HG02840 (cell line): ENCODE results near the gene CIBAR2.

Experiments
- ATAC-seq: cut with Tn5 transposase; IDR thresholded peaks from one replicate; pipeline ENCODE4 v1.9.1; 2021; ENCODE audit warnings: mild to moderate bottlenecking, moderate library complexity, moderate number of reproducible peaks; ENCODE audit not compliant: unreplicated experiment, low FRiP score

The CIBAR2 gene

DNA sequence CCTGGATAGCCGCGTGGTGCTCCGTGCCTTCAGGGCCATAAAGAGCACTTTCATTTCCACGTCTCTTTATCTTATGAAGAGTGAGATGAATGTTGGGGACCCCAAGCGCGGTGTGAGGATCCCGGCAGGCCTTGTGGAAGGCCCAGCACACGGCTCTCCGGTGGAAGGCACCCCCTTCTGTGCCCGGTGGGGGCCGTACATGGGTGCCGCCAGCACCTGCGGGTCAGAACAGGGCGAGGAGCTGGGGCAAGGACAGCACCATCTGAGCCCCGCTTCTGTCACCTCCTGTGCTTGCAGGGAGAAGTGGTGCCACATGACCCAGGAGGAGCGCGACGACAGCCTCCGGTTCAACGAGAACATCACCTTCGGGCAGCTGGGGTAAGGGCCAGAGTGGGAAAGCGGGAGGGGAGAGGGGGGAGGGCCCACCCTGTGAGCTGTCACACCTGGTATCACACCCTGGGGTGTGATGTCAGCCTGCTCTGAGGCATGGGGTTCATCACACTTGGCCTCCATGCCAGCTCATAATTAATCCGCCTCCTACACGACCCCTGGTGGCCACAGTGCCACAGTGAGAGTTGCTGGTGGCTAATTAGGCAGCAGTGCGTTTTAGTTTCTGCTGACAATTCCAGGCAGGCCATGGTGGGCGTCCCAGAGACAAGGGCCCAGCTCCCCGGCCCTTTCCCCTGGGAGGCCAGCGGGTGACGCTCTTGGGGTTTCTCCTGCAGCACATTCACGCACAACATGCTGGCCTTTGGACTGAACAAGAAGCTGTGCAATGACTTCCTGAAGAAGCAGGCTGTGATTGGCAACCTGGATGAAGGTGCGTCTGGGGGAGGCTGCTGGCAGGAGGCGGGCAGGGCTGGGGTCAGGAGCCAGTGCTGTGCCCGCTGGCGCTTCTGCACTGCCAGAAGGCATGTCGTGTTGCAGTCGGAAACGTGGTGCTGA is 25.7 kb downstream of the CIBAR2 start:
- no peak for ATAC-seq

DNA sequence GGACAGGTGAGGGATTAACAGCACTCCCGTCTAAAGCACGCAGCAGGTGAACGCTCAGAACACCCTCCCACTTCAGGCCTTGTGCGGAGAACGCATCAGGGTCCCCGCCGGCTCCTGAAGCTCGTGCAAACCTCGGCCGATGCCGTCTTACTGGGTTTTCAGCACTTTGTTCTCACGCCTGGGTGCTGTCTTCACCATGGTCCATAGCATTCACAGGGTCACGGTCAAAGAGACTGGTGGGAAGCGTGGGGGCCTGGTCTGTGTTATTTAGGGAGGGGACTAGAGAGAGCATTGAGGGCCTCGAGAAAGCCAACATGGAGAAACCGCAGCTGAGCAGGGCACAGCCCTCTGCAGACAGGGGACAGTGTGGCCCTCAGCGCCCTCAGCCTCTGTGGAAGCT is 26.6 kb downstream of the CIBAR2 start:
- no peak for ATAC-seq

DNA sequence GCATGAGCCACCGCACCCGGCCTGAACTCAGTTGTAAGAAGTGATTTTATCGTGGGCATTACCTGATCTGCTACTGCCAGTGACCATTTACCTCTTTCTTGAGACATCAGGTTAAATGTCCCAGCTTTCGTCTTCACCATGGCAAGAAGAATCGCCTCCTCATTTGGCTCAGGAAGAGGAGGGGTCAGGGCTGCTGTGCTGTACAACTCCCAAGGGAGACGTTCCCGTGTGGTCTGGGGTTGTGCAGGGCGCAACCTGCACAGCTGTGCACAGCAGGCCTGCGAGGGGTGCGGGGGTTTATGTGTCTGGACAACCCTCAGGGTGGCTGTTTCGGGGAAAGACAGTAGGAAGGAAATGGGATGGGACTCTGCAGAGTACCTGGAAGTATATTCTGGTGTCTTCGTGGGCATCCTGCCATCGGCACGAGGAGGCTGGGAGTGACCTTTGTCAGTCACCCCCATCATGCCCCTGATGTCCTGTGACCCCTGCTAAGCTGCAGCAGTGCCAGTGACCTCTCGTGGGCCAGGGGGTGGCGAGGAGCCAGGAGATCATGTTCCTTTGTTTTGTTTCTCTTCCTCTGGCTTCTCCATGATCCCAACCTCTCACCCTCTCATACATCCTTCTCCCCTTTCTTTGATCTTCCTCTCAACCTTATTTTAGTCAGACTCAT is 27.3 kb downstream of the CIBAR2 start:
- no peak for ATAC-seq

DNA sequence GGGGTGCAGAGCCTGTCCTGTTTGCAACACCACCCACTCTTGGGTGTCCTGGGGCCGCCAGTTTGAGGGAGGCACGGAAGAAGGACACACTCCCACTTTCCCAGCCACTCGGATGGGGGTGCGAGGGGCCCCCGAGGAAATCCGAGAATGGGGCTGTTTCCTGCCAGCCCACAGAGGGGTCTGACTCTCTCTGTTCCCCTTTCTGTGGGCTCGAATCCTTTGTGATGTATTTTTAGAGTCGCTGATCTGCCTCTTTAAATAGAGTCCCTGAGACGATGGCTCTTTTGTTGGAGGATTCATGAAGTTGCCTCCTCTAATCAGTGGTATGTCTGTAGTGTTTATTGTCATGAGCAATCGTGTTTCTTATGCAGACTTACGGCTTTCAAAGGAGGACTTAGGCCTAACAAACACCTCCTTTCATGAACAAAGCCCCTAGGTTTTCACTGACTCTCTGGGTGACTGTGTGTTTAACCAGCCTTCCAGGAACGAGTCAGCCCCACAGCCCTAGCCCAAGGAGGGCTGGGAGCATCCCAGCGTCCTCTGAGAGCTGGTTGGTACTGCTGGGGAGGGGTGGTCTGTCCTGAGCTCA is 29.1 kb downstream of the CIBAR2 start:
- no peak for ATAC-seq

DNA sequence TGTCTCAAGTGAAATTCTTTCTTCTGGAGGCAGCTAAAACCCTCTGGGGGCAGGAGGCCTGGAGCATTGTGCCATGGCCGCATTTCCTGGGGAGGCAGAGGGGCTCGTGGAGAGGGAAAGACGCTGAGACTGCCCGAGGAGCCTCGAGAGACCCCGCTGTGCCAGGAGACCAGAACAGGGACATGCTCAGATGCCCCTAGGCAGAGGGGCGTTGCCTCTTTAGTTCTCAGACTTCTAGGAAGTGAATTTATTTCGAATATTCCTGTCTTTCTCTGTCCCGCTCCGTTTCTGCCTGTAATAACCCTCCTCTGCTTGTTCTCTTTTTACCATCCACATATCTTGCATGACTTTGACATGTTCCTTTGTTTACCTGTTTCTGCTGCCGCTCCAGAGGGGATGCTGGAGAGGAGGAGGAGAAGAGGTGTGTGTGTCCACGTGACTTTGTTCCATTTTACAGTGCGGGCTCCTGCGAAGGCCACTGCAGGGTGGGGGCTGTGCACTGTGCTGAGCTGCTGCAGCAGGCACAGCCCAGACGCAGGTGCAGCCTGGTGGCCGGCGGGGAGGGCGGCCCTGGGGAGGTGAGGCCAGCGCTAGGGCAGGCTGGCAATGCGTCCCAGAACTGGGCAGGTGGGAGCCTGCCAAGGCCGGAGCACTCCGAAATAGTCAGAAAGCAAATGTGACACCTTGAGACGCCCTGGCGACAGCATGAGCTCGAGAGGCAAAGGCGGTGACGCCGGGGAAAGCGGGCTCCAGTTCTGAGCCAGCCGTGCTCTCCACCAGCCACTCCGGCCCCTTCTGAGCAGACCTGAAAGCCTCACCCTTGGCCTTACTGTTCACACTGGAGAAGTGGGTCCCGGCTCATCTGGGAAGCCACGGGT is 29.9 kb downstream of the CIBAR2 start:
- ATAC-seq = no peak

DNA sequence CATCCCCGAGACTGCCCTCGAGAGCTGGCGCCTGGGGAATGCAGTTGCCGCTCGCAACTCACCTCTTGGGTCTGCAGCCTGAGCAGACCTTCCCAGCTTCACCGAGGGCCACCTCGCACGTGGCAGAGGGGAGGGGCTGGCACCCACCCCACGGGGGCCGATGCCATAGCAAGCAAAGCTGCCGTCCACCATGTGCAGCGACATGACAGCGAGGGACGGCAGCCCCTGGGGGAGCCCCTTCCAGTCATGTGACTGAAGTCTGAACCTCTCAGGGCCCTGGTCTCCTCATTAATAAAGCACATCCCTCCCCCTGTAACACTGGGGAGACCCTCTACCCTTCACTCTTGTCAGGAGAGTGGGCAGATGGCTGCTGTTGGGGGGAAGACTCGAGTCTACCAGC is 30.5 kb downstream of the CIBAR2 start:
- no peak for ATAC-seq

DNA sequence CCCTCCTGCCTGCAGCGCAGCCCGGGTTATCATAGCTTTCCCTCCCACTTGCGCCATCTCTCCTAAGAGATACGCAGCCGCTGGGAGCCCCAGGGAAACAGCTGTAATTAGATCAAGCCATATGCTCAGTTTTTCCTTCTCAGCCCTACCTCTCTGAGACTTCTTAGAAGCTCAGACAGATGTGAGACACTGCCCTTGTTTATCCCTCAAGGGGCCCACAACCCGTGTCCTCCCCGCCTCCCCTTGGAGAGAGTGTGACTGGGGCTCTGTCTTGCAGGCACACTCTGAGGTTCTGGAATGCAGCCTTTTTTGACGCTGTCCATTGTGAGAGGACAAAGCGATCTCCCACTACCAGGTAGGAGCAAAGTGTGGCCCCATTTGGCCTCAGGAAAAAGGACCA is 31.2 kb downstream of the CIBAR2 start:
- no peak for ATAC-seq

DNA sequence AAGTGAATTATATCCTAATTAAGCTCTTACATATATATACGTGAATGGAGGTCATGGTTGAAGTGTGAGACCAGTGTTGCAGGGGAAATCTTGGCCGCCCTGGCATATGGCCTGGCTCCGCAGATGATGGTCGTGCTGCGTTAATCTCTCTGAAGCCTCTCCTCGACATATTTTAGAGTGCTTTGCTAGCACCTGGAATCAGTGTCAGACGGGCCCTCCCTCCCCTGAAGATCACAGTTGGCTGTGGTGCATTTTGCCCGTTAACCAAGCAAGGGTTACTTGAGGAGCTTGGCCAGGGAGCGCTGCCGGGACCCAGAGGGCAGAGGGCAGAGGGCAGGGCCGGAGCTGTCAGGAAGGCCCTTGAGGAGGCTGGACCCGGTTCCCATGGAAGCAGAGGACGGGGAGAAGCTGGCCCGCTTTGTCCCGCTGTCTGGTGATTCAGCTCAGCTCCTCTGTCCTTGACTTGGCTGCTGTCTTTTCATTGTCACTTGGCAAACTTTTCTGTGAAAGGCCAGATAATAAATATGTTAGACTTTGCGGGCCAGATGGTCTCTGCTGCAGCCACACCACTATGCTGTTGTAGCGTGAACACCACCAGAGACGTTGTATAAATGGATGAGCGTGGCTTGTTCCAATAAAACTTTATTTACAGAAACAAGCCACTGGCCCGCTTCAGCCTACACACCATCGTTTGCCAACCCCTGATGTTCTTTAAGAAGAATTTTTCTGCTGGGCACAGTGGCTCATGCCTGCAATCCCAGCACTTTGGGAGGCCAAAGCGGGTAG is 32.3 kb downstream of the CIBAR2 start:
- ATAC-seq = no peak

DNA sequence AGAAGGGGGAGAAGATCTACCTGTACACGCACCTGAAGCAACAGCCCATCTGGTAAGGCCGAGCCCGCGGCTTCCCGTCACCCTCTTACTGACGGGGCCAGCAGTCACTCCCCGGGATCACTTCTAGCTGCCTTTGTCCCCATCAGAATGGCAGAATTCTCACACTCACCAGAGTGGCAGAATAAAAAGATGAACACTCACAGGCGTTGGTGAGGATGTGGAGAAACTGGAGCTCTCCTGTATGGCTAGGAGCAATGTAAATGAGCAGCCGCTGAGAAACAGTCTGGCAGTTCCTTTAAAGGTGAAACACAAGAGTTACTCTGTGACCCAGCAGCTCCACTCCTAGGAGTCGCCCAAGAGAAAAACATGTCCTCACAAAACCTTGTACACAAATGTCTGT is 33.3 kb downstream of the CIBAR2 start:
- no peak for ATAC-seq

DNA sequence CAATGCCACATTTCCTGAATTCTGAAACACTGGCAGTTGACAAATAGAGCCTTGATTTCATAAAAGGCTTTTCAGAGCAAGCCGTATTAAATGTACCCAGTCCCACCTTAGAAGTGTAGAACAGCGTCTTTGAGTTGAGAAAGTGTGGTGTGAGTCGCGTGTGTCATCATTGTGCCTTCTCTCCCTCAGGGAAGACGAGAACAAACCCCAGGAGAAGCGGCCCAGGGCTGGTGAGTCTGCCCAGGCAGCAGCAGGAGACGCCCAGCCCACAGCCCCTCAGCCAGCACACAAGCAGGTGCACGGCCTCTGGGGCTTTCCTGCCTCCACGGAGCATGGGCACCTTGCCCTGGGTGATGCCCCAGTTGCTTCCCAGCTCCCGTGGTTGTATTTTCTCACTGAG is 34.0 kb downstream of the CIBAR2 start:
- no peak for ATAC-seq

DNA sequence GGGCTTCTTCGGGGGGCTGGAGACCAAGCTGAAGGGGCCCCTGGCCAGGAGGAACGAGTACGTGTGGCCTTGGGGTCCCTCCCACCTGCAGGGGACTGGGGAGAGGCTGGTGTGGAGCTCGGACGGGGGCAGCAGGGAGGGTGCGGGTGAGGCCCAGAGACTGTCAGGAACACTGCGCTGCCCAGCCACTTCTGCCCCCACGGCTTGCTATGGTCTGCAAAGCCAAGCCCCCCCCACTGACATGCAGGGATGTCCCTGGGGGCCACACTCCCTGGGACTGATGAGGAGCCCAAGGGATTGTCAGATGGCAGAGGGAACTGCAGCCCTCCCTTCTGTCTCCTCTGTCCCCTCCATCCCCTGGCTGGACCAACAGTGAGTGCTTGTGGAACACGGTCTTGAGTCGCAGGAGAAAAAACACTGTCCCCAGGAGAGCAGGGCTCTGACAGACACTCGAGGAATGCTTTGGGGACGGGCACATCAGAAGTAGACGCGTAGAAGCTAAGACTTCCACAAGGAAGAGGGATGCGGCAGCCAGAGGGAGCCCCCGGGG is 34.6 kb downstream of the CIBAR2 start:
- no peak for ATAC-seq

DNA sequence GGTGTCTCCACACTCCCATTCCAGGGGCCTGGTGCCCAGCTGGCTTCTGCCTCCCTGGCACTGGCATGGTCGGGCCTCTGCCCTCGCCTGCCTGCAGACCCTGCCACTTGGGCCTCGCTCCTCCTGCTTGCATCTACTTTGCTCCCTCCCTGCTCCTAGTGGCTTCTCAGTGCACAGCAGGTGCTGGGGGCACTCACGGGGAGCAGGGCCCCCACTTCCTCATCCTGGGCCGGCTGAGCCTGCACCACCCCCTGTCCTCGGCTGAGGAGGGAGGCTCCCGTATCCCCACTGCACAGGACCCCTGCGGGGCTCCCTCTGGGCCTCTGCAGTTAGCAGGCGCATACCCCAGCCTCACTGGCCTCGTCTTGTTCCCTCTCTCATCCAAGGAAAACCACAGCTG is 35.2 kb downstream of the CIBAR2 start:
- ATAC-seq = no peak

DNA sequence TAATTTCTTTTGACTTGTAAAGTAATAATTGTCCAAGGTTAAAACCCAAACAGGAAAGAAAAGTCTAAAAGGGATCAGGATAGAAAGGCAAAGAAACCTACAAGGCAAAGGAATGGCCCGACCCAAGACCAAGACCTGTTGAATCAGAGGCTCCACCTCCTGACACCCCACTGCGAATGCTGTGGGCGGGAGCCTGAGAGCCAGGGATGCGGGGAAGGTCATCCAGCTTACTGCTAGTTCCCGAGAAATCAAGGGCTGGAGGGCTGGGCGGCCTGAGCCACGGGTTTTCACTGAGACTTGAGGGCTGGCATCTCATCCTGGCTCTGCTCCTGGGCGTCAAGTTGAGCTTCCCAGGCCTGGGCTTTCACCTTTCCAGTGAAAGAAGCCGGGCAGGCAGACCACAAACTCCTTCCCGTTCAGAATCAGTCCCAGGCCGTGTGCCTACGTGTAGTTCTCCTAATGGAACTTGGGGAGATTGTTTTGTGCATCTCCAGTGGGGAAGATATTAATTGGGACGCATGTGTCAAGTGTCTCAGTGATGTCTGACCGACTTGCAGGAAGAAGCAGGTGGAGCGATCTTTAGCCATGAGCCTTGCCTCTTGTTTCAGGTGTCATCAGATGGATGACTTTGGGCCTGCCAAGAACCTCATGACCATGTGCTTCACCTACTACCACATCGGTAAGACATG is 36.9 kb downstream of the CIBAR2 start:
- ATAC-seq = no peak

DNA sequence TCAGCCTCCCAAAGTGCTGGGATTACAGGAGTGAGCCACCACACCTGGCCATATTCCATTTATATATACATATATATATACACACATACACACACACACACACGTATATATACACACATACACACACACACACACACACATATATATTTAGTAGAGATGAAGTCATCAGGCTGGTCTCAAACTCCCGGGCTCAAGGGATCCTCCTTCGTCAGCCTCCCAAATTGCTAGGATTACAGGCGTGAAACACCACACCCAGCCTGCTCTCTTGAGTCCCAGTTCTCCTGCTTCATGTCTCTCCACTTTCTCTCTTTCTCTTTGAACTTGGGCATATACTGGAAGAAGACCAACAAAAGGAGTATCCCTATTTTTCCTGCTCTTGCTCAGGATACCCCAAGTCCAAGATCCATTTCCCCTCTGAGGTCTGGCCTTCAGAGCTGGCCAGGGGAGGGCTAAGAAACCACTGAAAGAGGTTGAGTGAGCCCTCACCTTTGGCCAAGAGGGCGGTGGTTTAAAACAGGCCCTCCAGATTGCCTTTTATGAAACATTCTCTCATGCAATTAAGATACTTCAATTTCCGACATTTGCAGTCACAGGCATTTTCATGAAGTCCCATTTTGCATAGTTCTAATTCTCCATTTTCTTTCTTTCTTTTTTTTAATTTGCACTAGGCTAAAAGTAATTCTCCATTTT is 37.9 kb downstream of the CIBAR2 start:
- ATAC-seq = no peak

DNA sequence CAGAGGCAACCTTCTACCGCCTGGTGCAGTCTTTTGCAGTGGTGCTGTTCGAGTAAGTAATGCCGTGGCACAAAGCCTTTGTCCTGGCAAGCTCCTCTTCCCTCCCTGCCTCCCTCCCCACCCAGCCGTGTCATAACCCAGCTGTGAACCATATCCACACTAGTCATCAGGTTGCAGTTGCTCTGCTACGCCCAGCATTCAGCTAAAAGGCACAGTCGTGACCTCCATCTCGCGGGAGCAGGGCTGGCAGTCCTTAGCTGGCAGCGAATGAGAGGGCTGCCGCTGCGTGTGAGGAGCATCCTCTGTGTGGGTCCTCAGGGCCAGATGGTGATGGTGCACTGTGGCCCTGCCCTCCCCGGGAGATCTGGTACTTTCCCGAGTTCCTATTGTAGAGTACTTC is 39.3 kb downstream of the CIBAR2 start:
- ATAC-seq = no peak

DNA sequence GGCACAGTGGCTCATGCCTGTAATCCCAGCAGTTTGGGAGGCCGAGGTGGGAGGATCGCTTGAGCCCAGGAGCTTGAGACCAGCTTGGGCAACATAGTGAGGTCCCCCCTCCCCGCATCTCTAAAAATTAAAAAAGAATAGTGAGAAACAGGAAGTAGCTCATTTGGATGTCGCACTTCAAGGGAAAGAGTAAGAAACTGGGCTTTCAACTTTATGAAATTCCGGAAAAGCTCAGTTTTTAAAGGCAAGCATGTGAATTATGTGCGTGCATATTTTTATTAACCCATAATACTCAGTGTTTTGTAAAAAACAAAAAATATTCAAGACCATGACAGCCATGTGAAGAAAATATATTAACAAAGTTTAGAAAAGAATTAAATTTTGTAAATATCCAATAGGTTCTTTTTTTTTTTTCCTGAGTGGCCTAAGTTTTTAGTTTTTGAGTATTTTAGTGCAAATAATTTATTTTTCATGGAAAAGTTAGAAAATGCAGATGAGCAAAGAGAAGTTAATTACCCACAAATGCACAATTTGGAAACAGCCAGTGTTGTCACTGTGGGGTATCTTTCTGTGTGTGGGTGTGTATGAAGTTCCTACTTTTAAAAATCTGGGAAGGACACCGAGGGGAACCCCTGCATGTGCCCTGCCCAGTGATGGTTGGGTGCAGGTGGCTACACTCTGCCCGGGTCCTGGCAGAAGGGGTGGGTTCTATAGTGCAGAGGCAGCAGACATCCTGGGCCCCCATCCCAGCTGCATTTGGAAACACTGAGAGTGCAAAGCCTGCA is 40.0 kb downstream of the CIBAR2 start:
- ATAC-seq = no peak

DNA sequence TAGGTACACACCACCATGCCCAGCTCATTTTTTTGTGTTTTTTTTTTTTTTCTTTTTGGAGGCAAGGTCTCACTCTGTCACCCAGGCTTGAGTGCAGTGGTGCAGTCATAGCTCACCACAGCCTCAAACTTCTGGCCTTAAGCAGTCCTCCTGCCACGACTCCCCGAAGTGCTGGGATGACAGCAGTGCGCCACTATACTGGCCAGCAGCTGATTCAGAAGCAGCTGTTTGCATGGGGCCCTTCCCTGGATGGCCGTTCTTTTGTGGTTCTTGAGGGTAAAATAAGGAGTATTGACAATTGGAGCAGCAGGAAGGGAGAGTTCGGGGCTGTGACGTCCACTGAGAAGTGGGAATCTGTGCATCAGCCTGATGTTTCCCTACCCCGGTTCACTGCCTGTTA is 43.1 kb downstream of the CIBAR2 start:
- no peak for ATAC-seq

DNA sequence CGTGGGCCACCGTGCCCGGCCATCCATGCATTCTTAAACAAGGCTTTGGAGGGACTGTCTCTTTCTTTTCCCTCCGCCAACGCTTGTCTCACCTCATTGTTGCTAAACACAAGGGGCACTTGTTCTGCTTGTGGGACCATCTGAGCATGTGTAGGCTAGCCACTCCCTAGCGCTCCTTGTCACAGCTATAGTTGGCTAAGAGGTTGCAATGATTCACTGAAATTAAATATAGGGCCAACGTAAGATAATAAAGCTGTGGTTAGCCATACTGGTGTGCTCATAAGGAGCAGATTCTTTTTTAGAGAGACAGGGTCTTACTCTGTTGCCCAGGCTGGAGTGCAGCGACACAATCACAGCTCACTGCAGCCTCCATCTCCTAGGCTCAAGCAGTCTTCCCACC is 43.5 kb downstream of the CIBAR2 start:
- no peak for ATAC-seq
